Measurements from ENCODE around the gene UNK.
"Not testable (repeated sequence)": the region's sequence is repeated elsewhere in the genome, so short reads cannot be mapped to it uniquely, and the experiment has no call there.

DNA sequence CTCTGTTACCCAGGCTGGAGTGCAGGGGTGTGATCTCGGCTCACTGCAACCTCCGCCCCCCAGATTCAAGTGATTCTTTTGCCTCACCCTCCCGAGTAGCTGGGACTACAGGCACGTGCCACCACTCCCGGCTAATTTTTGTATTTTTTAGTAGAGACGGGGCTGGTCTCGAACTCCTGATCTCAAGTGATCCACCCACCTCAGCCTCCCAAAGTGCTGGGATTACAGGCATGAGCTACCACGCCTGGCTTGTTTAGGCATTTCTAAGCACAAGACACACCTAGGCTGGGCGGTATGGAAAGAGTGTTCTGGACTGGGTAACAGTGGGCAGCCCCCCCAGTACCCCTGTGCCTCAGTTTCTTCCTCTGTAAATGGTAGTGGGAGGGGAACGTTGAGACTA lies 85.6 kb downstream of the UNK start:
- TF ChIP-seq, protein P1, sequence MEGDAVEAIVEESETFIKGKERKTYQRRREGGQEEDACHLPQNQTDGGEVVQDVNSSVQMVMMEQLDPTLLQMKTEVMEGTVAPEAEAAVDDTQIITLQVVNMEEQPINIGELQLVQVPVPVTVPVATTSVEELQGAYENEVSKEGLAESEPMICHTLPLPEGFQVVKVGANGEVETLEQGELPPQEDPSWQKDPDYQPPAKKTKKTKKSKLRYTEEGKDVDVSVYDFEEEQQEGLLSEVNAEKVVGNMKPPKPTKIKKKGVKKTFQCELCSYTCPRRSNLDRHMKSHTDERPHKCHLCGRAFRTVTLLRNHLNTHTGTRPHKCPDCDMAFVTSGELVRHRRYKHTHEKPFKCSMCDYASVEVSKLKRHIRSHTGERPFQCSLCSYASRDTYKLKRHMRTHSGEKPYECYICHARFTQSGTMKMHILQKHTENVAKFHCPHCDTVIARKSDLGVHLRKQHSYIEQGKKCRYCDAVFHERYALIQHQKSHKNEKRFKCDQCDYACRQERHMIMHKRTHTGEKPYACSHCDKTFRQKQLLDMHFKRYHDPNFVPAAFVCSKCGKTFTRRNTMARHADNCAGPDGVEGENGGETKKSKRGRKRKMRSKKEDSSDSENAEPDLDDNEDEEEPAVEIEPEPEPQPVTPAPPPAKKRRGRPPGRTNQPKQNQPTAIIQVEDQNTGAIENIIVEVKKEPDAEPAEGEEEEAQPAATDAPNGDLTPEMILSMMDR (IDR thresholded peaks at IDR 0.05; ENCODE audit: low read length): not testable (repeated sequence)
- TF ChIP-seq EZH2 (IDR thresholded peaks at IDR 0.05; ENCODE audit: borderline replicate concordance, low read length): not testable (repeated sequence)

Data from OCI-LY1 (cell line).